Peyer's patch (tissue), 4 donors: Measurements from ENCODE around the gene PAFAH1B1. TPM values are rescaled to one million over a fixed set of nuclear protein-coding genes. Genes with fewer than 3 reads are reported as not detected.

Source experiments
- DNase-seq, 3 donors: peaks; one replicate each; pipeline ENCODE4 v3.0.0-alpha.2; 2017 to 2019
- H3K27ac ChIP-seq, 4 donors: fragments of 200-600 bp; sonication (generic); one replicate each; pipeline ENCODE4 v1.5.1; 2016 to 2019
- H3K27me3 ChIP-seq, 2 donors: fragments of 200-600 bp; sonication (generic); one replicate each; pipeline ENCODE4 v1.5.1; 2019
- H3K36me3 ChIP-seq, 3 donors: fragments of 200-600 bp; sonication (generic); one replicate each; pipeline ENCODE4 v1.5.1; 2016 to 2019
- H3K4me1 ChIP-seq, 4 donors: fragments of 200-600 bp; sonication (generic); one replicate each; pipeline ENCODE4 v1.5.1; 2016 to 2019
- H3K4me3 ChIP-seq, 4 donors: fragments of 200-600 bp; sonication (generic); 1 replicate in 3 of 4; 2 replicates in 1 of 4; pipeline ENCODE4 v1.5.1; 2016 to 2019; ENCODE audit warnings: mild to moderate bottlenecking in 1 of 4
- H3K9me3 ChIP-seq, 4 donors: fragments of 200-600 bp; sonication (generic); one replicate each; pipeline ENCODE4 v1.5.1; 2016 to 2019; ENCODE audit warnings: mild to moderate bottlenecking in 1 of 4
- CTCF ChIP-seq, 6 experiments: fragments of 450-650 bp in 4 of 6; fragments of 200-600 bp in 2 of 6; sonication (generic) in 1 of 6; IDR thresholded peaks; one replicate each; pipeline ENCODE4 v1.5.1; 2017 to 2019; ENCODE audit warnings: antibody characterized with exemption in 6 of 6, mild to moderate bottlenecking in 3 of 6, moderate library complexity in 1 of 6
- POLR2A ChIP-seq, 2 donors: fragments of 450-650 bp; IDR thresholded peaks; one replicate each; pipeline ENCODE4 v1.5.1; 2017; ENCODE audit warnings: antibody characterized with exemption in 2 of 2, mild to moderate bottlenecking in 2 of 2, moderate library complexity in 2 of 2
- total RNA-seq, 4 donors: library from RNA; depleted of rRNA; stranded (reverse); fragments of >200 nt; gene quantifications; one replicate each; pipeline ENCODE4 v1.1.0, GENCODE V29; 2016

Gene PAFAH1B1
- total RNA-seq, 4 donors from 2014 or later, result 131 to 281 (median 141) TPM

GRCh38 chr17:2635675-2636074 lies 42.2 kb downstream of the PAFAH1B1 start:
- Histone ChIP-seq H3K27ac (peak overlapping the region in 1 of 4 donors; percentile 16), H3K4me3 (no peak overlapping the region), H3K9me3 (no peaks in the 10 kb centered on the region), H3K36me3 (peaks cover 0 to 21% (median 0%) of the 10 kb centered on the region in 3 donors), H3K4me1 (peaks cover 0 to 39% (median 3%) of the 10 kb centered on the region in 4 donors), H3K27me3 (no peaks in the 10 kb centered on the region)
- no peak for DNase-seq
- no peak for TF ChIP-seq CTCF (IDR thresholded peaks at IDR 0.05)
- no peak for TF ChIP-seq POLR2A (IDR thresholded peaks at IDR 0.05)

DNA sequence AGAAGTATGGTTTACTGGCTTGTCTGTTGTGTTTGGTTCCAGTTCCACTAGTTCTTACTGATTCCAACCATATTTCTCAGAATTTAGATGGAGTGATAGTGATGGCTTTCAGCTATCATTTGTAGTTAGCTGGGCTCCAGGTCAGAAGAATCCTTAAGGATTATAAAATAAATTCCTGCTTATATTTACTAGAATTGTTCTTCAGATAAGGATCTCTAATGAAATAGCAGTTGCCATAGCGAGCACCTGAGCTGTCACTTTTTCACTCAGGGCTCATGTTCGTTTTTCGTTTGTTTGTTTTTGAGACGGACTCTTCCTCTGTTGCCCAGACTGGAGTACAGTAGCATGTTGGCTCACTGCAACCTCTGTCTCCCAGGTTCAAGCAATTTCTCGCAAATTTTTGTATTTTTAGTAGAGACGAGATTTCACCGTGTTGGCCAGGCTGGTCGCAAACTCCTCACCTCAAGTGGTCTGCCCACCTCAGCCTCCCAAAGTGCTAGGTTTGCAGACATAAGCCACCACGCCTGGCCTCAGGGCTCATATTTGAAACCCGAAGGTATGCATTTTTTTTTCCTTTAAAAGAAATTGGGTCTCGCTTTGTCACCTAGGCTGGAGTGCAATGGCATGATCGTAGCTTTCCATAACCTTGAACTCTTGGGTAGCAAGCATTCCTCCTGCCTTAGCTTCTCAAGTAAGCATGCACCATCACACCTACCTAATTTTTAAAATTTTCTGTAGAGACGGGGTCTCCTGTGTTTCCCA lies 42.9 kb downstream of the PAFAH1B1 start:
- Histone ChIP-seq H3K36me3 (peaks cover 0 to 25% (median 0%) of the 10 kb centered on the region in 3 donors), H3K27ac (no peak overlapping the region), H3K27me3 (no peaks in the 10 kb centered on the region), H3K9me3 (no peaks in the 10 kb centered on the region), H3K4me1 (peaks cover 0 to 32% (median 3%) of the 10 kb centered on the region in 4 donors), H3K4me3 (no peak overlapping the region)
- DNase-seq, result no peak
- no peak for TF ChIP-seq CTCF (IDR thresholded peaks at IDR 0.05)
- no peak for TF ChIP-seq POLR2A (IDR thresholded peaks at IDR 0.05)

DNA sequence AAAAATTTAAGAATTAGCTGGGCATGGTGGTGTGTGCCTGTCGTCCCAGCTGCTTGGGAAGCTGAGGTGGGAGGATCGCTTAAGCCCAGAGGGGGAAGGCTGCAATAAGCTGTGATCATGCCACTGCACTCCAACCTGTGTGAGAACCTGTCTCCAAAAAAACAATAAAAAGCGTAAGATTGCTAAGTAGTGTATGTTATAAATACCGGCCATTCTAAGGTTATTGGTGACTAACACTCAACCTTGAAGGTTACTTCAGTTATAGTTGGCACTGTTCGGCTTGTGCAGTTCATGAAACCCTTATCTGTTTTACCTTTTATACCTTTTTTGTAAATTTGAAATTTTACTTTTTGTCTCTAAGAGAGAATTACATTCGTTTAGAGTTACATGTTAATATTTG lies 44.0 kb downstream of the PAFAH1B1 start:
- DNase-seq, result no peak
- Histone ChIP-seq H3K27me3 (no peaks in the 10 kb centered on the region), H3K27ac (no peak overlapping the region), H3K4me1 (peaks cover 0 to 25% (median 3%) of the 10 kb centered on the region in 4 donors), H3K36me3 (peaks cover 0 to 27% (median 0%) of the 10 kb centered on the region in 3 donors), H3K9me3 (no peaks in the 10 kb centered on the region), H3K4me3 (no peak overlapping the region)
- TF ChIP-seq POLR2A (IDR thresholded peaks at IDR 0.05) (no peak), CTCF (IDR thresholded peaks at IDR 0.05) (no peak)

- Histone ChIP-seq H3K36me3 (peaks cover 0 to 33% (median 0%) of the 10 kb centered on the region in 3 donors), H3K27ac (no peak overlapping the region), H3K27me3 (no peaks in the 10 kb centered on the region), H3K4me1 (no peaks in the 10 kb centered on the region), H3K9me3 (no peaks in the 10 kb centered on the region), H3K4me3 (no peak overlapping the region)
- no peak for TF ChIP-seq POLR2A (IDR thresholded peaks at IDR 0.05)
- no peak for TF ChIP-seq CTCF (IDR thresholded peaks at IDR 0.05)
- DNase-seq, result no peak
Measured at GRCh38 chr17:2644971-2645370, 51.5 kb downstream of the PAFAH1B1 start.

GRCh38 chr17:2647957-2648356 lies 54.5 kb downstream of the PAFAH1B1 start:
- Histone ChIP-seq H3K36me3 (peaks cover 0 to 27% (median 0%) of the 10 kb centered on the region in 3 donors), H3K27me3 (no peaks in the 10 kb centered on the region), H3K9me3 (no peaks in the 10 kb centered on the region), H3K4me3 (no peak overlapping the region), H3K4me1 (no peaks in the 10 kb centered on the region), H3K27ac (no peak overlapping the region)
- TF ChIP-seq POLR2A (IDR thresholded peaks at IDR 0.05) (no peak), CTCF (IDR thresholded peaks at IDR 0.05) (no peak)
- no peak for DNase-seq
